Activated CD8-positive, alpha-beta memory T cell treated with anti-CD3 and anti-CD28 coated beads, Interleukin-2, amount 50 U/mL, for 48 hours (primary cell): Measurements from ENCODE around the gene APBA3.

ENCODE experiments used
- DNase-seq: peaks from one replicate; pipeline ENCODE4 v3.0.0-alpha.2; 2020

The APBA3 gene

GRCh38 chr19:3785938-3786824 lies 24.7 kb upstream of the APBA3 start, which contains the start of gene MATK:
MATK (minus strand) TSS chr19:3786381; CDS start chr19:3785135, 1,246 bp downstream.
- peak; percentile 71 for DNase-seq

GRCh38 chr19:3785451-3785937 lies 24.0 kb upstream of the APBA3 start:
- peak; percentile 67 for DNase-seq

GRCh38 chr19:3784607-3785450 lies 23.3 kb upstream of the APBA3 start:
- no peak for DNase-seq

- DNase-seq = peak; percentile 71
Measured at GRCh38 chr19:3783660-3784584, 22.4 kb upstream of the APBA3 start.

- DNase-seq = no peak
Measured at GRCh38 chr19:3782903-3783302, 21.4 kb upstream of the APBA3 start.

- no peak for DNase-seq
Measured at GRCh38 chr19:3782330-3782729, 20.8 kb upstream of the APBA3 start.

- no peak for DNase-seq
Measured at GRCh38 chr19:3781603-3782002, 20.1 kb upstream of the APBA3 start.

- DNase-seq = no peak
Measured at GRCh38 chr19:3780786-3781304, 19.4 kb upstream of the APBA3 start.

GRCh38 chr19:3778899-3779723 lies 17.6 kb upstream of the APBA3 start:
- no peak for DNase-seq

- DNase-seq = no peak
Measured at GRCh38 chr19:3778104-3778867, 16.8 kb upstream of the APBA3 start.

GRCh38 chr19:3776479-3777040 lies 15.1 kb upstream of the APBA3 start:
- DNase-seq = no peak

- no peak for DNase-seq
Measured at GRCh38 chr19:3775831-3776230, 14.3 kb upstream of the APBA3 start.

GRCh38 chr19:3775374-3775711 lies 13.9 kb upstream of the APBA3 start:
- no peak for DNase-seq

GRCh38 chr19:3774621-3775373 lies 13.3 kb upstream of the APBA3 start:
- DNase-seq = no peak

- no peak for DNase-seq
Measured at GRCh38 chr19:3773814-3774515, 12.5 kb upstream of the APBA3 start.

- no peak for DNase-seq
Measured at GRCh38 chr19:3771906-3772455, 10.5 kb upstream of the APBA3 start, which contains the start of gene RAX2. RAX2 (minus strand) TSS chr19:3772228; CDS start chr19:3771742, 486 bp downstream.

- DNase-seq = no peak
Measured at GRCh38 chr19:3771000-3771905, 9.8 kb upstream of the APBA3 start.
